Activated T-helper 2 cell treated with anti-CD3 and anti-CD28 coated beads, Interferon-gamma antibody, Interleukin-2, Interleukin-4, amounts not matched to agents 10 μg/mL and 5 μg/mL and 100 μg/mL, durations not matched to agents 14 hours and 24 hours and 36 hours (primary cell): Measurements from ENCODE around the gene ARHGAP8. TPM values are rescaled to one million over a fixed set of nuclear protein-coding genes. Genes with fewer than 3 reads are reported as not detected.

Experiments
- DNase-seq: peaks from one replicate; pipeline ENCODE4 v3.0.0; 2021; ENCODE audit warnings: low spot score
- H3K27ac Mint-ChIP-seq: one replicate; pipeline ENCODE4 v1.8.0; 2021; ENCODE audit warnings: mixed read lengths
- H3K27me3 Mint-ChIP-seq: one replicate; pipeline ENCODE4 v1.8.0; 2021; ENCODE audit warnings: low read depth, mixed read lengths
- H3K36me3 Mint-ChIP-seq: one replicate; pipeline ENCODE4 v1.8.0; 2021; ENCODE audit warnings: low read depth, mixed read lengths
- H3K4me1 Mint-ChIP-seq: one replicate; pipeline ENCODE4 v1.8.0; 2021; ENCODE audit warnings: low read depth, mixed read lengths
- H3K4me3 Mint-ChIP-seq: one replicate; pipeline ENCODE4 v1.8.0; 2021; ENCODE audit warnings: low read depth, mild to moderate bottlenecking, moderate library complexity, mixed read lengths
- H3K9me3 Mint-ChIP-seq: one replicate; pipeline ENCODE4 v1.8.0; 2021; ENCODE audit warnings: mixed read lengths
- intact Hi-C: fragments of 100-400 bp; cut with micrococcal nuclease; formaldehyde crosslinking; loops from one replicate; pipeline ENCODE4 v1.15.1; 2023
- total RNA-seq: library from RNA; stranded (reverse); gene quantifications from 2 replicates; pipeline ENCODE4 v1.2.3, GENCODE V29; 2022

The ARHGAP8 gene
- total RNA-seq, 1 donor from 2014 or later: 0.30 TPM

- Mint-ChIP-seq H3K4me3 (no peak overlapping the region), H3K27ac (no peak overlapping the region), H3K9me3 (no peaks in the 10 kb centered on the region), H3K36me3 (no peaks in the 10 kb centered on the region), H3K4me1 (no peaks in the 10 kb centered on the region), H3K27me3 (no peaks in the 10 kb centered on the region)
- intact Hi-C loops: loop anchor here (5.0 kb wide), 1 partner anchor 258 kb away; no protein-coding TSS in a partner anchor
- DNase-seq: no peak
Measured at GRCh38 chr22:44824271-44824670, 71.9 kb downstream of the ARHGAP8 start.

GRCh38 chr22:44825310-44826150 lies 73.2 kb downstream of the ARHGAP8 start:
- H3K4me3 Mint-ChIP-seq: no peak overlapping the region
- intact Hi-C loops: no loop called here

GRCh38 chr22:44827666-44828190 lies 75.4 kb downstream of the ARHGAP8 start:
- H3K27ac Mint-ChIP-seq: no peak overlapping the region
- no peaks in the 10 kb centered on the region for H3K36me3 Mint-ChIP-seq
- no peaks in the 10 kb centered on the region for H3K4me1 Mint-ChIP-seq
- H3K4me3 Mint-ChIP-seq: no peak overlapping the region
- H3K27me3 Mint-ChIP-seq: no peaks in the 10 kb centered on the region
- intact Hi-C loops: no loop called here
- DNase-seq: no peak
- H3K9me3 Mint-ChIP-seq: no peaks in the 10 kb centered on the region

More at GRCh38 chr22:44825310-44826150, 73.2 kb downstream of the ARHGAP8 start:
- H3K36me3 Mint-ChIP-seq: no peaks in the 10 kb centered on the region
- no peak for DNase-seq
- H3K27ac Mint-ChIP-seq: no peak overlapping the region
- H3K9me3 Mint-ChIP-seq: no peaks in the 10 kb centered on the region
- no peaks in the 10 kb centered on the region for H3K4me1 Mint-ChIP-seq
- no peaks in the 10 kb centered on the region for H3K27me3 Mint-ChIP-seq

- no peak overlapping the region for H3K4me3 Mint-ChIP-seq
- intact Hi-C loops: no loop called here
- H3K36me3 Mint-ChIP-seq: no peaks in the 10 kb centered on the region
- H3K27me3 Mint-ChIP-seq: no peaks in the 10 kb centered on the region
- no peaks in the 10 kb centered on the region for H3K9me3 Mint-ChIP-seq
- no peak overlapping the region for H3K27ac Mint-ChIP-seq
- DNase-seq: no peak
- no peaks in the 10 kb centered on the region for H3K4me1 Mint-ChIP-seq
Measured at GRCh38 chr22:44828193-44828592, 75.8 kb downstream of the ARHGAP8 start.

- Mint-ChIP-seq H3K27ac (no peak overlapping the region), H3K4me3 (no peak overlapping the region), H3K9me3 (peaks cover 15% of the 10 kb centered on the region), H3K4me1 (no peaks in the 10 kb centered on the region), H3K36me3 (no peaks in the 10 kb centered on the region), H3K27me3 (peaks cover 4% of the 10 kb centered on the region)
- no peak for DNase-seq
- intact Hi-C loops: no loop called here
Measured at GRCh38 chr22:44831885-44832284, 79.5 kb downstream of the ARHGAP8 start.

- H3K27ac Mint-ChIP-seq: no peak overlapping the region
- H3K9me3 Mint-ChIP-seq: peaks cover 15% of the 10 kb centered on the region
- H3K36me3 Mint-ChIP-seq: no peaks in the 10 kb centered on the region
- no peak for DNase-seq
- H3K4me1 Mint-ChIP-seq: no peaks in the 10 kb centered on the region
- H3K4me3 Mint-ChIP-seq: no peak overlapping the region
- peaks cover 4% of the 10 kb centered on the region for H3K27me3 Mint-ChIP-seq
- intact Hi-C loops: no loop called here
Measured at GRCh38 chr22:44834065-44834464, 81.7 kb downstream of the ARHGAP8 start.

- H3K27ac Mint-ChIP-seq: no peak overlapping the region
- peaks cover 4% of the 10 kb centered on the region for H3K27me3 Mint-ChIP-seq
- H3K4me1 Mint-ChIP-seq: no peaks in the 10 kb centered on the region
- DNase-seq: no peak
- H3K4me3 Mint-ChIP-seq: no peak overlapping the region
- peaks cover 15% of the 10 kb centered on the region for H3K9me3 Mint-ChIP-seq
- intact Hi-C loops: no loop called here
- no peaks in the 10 kb centered on the region for H3K36me3 Mint-ChIP-seq
Measured at GRCh38 chr22:44837481-44837880, 85.1 kb downstream of the ARHGAP8 start.

- no peak for DNase-seq
- intact Hi-C loops: no loop called here
- peaks cover 15% of the 10 kb centered on the region for H3K9me3 Mint-ChIP-seq
- peaks cover 4% of the 10 kb centered on the region for H3K27me3 Mint-ChIP-seq
- no peak overlapping the region for H3K4me3 Mint-ChIP-seq
- no peaks in the 10 kb centered on the region for H3K4me1 Mint-ChIP-seq
- no peaks in the 10 kb centered on the region for H3K36me3 Mint-ChIP-seq
- no peak overlapping the region for H3K27ac Mint-ChIP-seq
Measured at GRCh38 chr22:44838316-44839016, 86.1 kb downstream of the ARHGAP8 start.

GRCh38 chr22:44839061-44839460 lies 86.7 kb downstream of the ARHGAP8 start:
- no peaks in the 10 kb centered on the region for H3K36me3 Mint-ChIP-seq
- no peak overlapping the region for H3K27ac Mint-ChIP-seq
- H3K27me3 Mint-ChIP-seq: peaks cover under 1% of the 10 kb centered on the region
- no peak for DNase-seq
- H3K4me3 Mint-ChIP-seq: no peak overlapping the region
- no peaks in the 10 kb centered on the region for H3K4me1 Mint-ChIP-seq
- peaks cover 13% of the 10 kb centered on the region for H3K9me3 Mint-ChIP-seq
- intact Hi-C loops: no loop called here

GRCh38 chr22:44839721-44840120 lies 87.3 kb downstream of the ARHGAP8 start:
- H3K27me3 Mint-ChIP-seq: no peaks in the 10 kb centered on the region
- peaks cover 7% of the 10 kb centered on the region for H3K9me3 Mint-ChIP-seq
- no peak for DNase-seq

GRCh38 chr22:44840611-44841322 lies 88.4 kb downstream of the ARHGAP8 start:
- intact Hi-C loops: no loop called here
- Mint-ChIP-seq H3K4me3 (no peak overlapping the region), H3K4me1 (no peaks in the 10 kb centered on the region), H3K27me3 (no peaks in the 10 kb centered on the region), H3K27ac (no peak overlapping the region), H3K36me3 (no peaks in the 10 kb centered on the region), H3K9me3 (peaks cover 2% of the 10 kb centered on the region)
- DNase-seq: no peak

More at GRCh38 chr22:44839721-44840120, 87.3 kb downstream of the ARHGAP8 start:
- intact Hi-C loops: no loop called here
- no peak overlapping the region for H3K4me3 Mint-ChIP-seq
- no peaks in the 10 kb centered on the region for H3K4me1 Mint-ChIP-seq
- H3K27ac Mint-ChIP-seq: no peak overlapping the region
- no peaks in the 10 kb centered on the region for H3K36me3 Mint-ChIP-seq

GRCh38 chr22:44842417-44842816 lies 90.0 kb downstream of the ARHGAP8 start:
- no peak overlapping the region for H3K4me3 Mint-ChIP-seq
- H3K36me3 Mint-ChIP-seq: no peaks in the 10 kb centered on the region
- no peaks in the 10 kb centered on the region for H3K27me3 Mint-ChIP-seq
- H3K27ac Mint-ChIP-seq: no peak overlapping the region
- intact Hi-C loops: no loop called here
- no peak for DNase-seq
- H3K4me1 Mint-ChIP-seq: no peaks in the 10 kb centered on the region
- H3K9me3 Mint-ChIP-seq: no peaks in the 10 kb centered on the region
